Left ventricle myocardium inferior (tissue), 1 donor: ENCODE results near the gene DEK. TPM values are rescaled to one million over a fixed set of nuclear protein-coding genes. Genes with fewer than 3 reads are reported as not detected.

Source experiments
- DNase-seq: peaks from one replicate; pipeline ENCODE4 v3.0.0-alpha.2; 2020
- H3K27ac ChIP-seq: fragments of 200-600 bp; replicated peaks from 2 replicates; pipeline ENCODE4 v1.8.0; 2021
- H3K27me3 ChIP-seq: fragments of 200-600 bp; 2 replicates; pipeline ENCODE4 v1.8.0; 2021; ENCODE audit warnings: low read depth
- H3K36me3 ChIP-seq: fragments of 200-600 bp; 2 replicates; pipeline ENCODE4 v1.8.0; 2021
- H3K4me1 ChIP-seq: fragments of 200-600 bp; 2 replicates; pipeline ENCODE4 v1.8.0; 2021
- H3K4me3 ChIP-seq: fragments of 200-600 bp; 2 replicates; pipeline ENCODE4 v1.8.0; 2021; ENCODE audit warnings: mild to moderate bottlenecking, moderate library complexity
- H3K9me3 ChIP-seq: fragments of 200-600 bp; replicated peaks from 2 replicates; pipeline ENCODE4 v1.8.0; 2021
- intact Hi-C: fragments of 100-400 bp; cut with micrococcal nuclease; formaldehyde crosslinking; loops from one replicate; pipeline ENCODE4 v1.11.0; 2022
- total RNA-seq: library from RNA; stranded (reverse); fragmentation: NEBNext Ultra II Directional; extraction: Animal tissue kit (Norgen Biotek cat#: 25700); gene quantifications from one replicate; pipeline ENCODE4 v1.2.1, GENCODE V29; 2021
- TF ChIP-seq, protein P1 (sequence below): fragments of 200-600 bp; IDR thresholded peaks from 2 replicates; pipeline ENCODE4 v1.8.0; 2021; ENCODE audit warnings: antibody characterized with exemption, mild to moderate bottlenecking, borderline replicate concordance
- donor health status: DM: no; HTN: yes; CAD: no; lungs with severe emphysema.

The DEK gene
- total RNA-seq, 1 donor from 2014 or later: 54.0 TPM

DNA sequence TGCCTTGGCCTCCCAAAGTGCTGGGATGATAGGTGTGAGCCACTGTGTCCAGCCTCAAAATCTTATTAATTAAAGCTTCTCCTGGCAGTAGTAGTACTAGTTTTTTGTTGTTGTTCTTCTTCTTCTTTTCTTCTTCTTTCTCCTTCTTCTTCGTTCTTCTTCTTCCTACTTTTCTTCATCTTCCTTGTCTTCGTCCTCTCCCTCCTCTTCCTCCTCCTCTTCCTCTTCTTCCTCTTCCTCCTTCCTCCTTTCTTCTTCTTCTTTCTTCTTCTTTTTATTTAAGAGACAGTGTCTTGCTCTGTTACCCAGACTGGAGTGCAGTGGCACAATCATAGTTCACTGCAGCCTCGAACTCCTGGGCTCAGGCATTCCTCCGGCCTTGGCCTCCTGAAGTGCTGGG, 17.2 kb upstream of the DEK start:
- Histone ChIP-seq H3K4me1 (peaks cover 11% of the 10 kb centered on the region), H3K27me3 (peaks cover 77% of the 10 kb centered on the region), H3K4me3 (no peak overlapping the region), H3K27ac (no peak overlapping the region), H3K36me3 (no peaks in the 10 kb centered on the region), H3K9me3 (no peaks in the 10 kb centered on the region)
- no peak for DNase-seq
- TF ChIP-seq, protein P1, sequence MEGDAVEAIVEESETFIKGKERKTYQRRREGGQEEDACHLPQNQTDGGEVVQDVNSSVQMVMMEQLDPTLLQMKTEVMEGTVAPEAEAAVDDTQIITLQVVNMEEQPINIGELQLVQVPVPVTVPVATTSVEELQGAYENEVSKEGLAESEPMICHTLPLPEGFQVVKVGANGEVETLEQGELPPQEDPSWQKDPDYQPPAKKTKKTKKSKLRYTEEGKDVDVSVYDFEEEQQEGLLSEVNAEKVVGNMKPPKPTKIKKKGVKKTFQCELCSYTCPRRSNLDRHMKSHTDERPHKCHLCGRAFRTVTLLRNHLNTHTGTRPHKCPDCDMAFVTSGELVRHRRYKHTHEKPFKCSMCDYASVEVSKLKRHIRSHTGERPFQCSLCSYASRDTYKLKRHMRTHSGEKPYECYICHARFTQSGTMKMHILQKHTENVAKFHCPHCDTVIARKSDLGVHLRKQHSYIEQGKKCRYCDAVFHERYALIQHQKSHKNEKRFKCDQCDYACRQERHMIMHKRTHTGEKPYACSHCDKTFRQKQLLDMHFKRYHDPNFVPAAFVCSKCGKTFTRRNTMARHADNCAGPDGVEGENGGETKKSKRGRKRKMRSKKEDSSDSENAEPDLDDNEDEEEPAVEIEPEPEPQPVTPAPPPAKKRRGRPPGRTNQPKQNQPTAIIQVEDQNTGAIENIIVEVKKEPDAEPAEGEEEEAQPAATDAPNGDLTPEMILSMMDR: no peak
- intact Hi-C loops: no loop called here

DNA sequence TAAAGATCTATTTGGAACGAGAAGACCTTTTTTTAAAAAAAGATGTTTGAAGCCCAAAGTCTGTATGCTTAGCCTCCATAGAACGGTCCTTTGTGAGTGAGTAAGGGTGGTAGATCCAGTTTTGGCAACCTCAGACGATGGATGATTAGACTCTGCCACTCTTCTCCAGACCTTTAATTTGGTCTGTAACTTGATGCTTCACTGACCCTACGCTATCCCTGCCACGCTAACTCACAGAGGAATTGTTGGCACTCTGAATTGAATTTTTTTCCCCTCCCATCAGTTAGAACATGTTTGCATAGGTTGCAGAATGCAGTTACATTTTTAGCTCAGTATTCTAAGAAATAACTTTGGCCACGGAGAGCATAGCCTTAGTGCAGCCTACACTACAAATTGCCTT, 15.8 kb upstream of the DEK start:
- Histone ChIP-seq H3K9me3 (no peaks in the 10 kb centered on the region), H3K36me3 (no peaks in the 10 kb centered on the region), H3K27me3 (peaks cover 83% of the 10 kb centered on the region), H3K4me3 (no peak overlapping the region), H3K4me1 (peaks cover 11% of the 10 kb centered on the region), H3K27ac (no peak overlapping the region)
- intact Hi-C loops: no loop called here
- DNase-seq: no peak
- TF ChIP-seq, protein P1: no peak

DNA sequence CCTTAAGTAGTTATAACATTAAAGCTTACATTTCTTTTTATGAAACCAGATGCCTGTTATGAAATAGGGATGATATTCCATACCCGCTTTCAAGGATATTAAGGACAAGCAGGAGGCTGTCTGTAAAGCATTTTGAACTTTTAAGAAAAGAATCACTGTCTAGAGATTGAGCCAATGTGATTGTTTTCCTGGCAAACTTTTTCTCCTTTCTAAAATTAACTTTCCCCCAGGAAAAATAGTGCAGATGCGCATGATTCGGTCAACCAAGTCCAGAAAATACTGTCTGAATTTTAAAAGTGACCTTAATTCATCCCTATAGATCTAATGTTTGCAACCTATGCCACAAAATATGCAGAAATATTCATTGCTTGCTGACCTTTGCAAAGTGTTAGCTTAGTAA, 15.1 kb upstream of the DEK start:
- no peak overlapping the region for H3K27ac ChIP-seq
- H3K27me3 ChIP-seq: peaks cover 88% of the 10 kb centered on the region
- no peaks in the 10 kb centered on the region for H3K9me3 ChIP-seq
- H3K4me1 ChIP-seq: peaks cover 11% of the 10 kb centered on the region
- DNase-seq: no peak
- intact Hi-C loops: no loop called here
- TF ChIP-seq, protein P1: no peak
- H3K36me3 ChIP-seq: no peaks in the 10 kb centered on the region
- H3K4me3 ChIP-seq: no peak overlapping the region

DNA sequence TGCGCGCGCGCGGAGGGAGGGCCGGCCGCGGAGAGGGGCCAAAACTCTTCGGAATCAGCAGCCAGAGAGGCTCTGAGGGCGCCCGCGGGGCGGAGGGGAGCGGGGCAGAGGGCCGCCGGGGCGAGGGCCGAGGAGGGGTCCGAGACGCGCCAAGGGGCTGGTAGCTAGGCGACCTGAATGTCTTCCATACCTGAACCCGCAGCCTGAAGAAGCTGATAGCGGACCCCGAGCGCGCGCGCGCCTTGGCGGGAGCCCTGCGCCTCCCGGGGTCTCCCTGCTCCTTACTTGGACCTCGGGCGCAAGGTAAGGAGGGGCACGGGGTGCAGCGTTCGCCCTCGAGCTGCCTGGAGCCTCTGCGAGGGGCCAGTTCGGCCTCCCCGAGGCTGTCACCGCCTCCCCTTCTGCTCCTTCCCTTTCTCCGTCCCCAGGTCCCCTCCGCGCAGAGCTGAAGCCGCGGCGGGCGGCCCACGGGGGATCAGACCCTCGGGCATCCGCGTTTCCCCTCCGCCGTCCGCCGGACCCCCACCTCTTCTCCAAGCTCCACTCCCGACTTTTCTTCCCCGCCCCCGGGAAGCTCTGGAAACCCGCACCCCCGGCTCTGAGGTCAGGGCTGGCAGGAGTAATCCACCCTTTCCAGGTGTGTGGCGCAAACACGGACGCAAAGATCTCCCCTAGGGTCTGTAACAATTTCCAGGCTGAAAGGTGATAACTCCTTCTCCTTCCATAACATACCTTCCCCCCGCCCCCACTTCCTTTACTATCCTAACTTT, 13.1 kb upstream of the DEK start:
- Histone ChIP-seq H3K9me3 (no peaks in the 10 kb centered on the region), H3K27me3 (peaks cover 79% of the 10 kb centered on the region), H3K27ac (no peak overlapping the region), H3K4me3 (peak overlapping the region; percentile 67), H3K36me3 (no peaks in the 10 kb centered on the region), H3K4me1 (peaks cover 11% of the 10 kb centered on the region)
- DNase-seq: no peak
- TF ChIP-seq, protein P1: no peak
- intact Hi-C loops: no loop called here

DNA sequence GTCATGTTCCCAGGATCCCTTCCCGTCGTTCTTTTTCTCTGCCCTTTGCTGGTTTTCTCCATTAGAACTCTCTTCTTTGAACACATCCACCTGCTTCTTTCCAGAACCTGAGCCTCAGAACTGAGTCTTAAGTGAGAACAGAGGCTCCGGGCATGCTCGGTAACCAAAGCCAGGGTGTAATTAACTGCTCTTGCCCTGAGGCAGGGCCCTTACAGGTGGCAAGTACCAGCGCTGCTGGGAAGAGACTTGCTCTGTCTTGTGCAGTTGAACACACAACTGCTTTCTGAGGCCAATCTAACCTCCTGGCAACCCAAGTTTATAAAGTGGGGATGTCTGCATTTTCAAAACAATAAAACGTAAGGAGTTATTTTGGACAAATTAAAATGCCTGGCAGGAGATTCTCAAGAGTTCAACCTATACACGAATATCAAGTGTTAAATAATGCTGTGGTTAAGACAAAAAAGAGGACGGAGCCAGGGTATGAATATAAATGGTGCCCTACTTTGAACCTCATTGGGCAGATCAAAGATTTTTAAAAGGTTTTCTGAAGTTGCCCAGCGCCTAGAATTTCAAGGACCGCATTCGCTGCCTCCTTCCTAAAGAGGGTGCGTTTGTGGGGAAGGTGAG, 12.4 kb upstream of the DEK start:
- Histone ChIP-seq H3K9me3 (no peaks in the 10 kb centered on the region), H3K27ac (no peak overlapping the region), H3K4me3 (peak overlapping the region; percentile 67), H3K36me3 (no peaks in the 10 kb centered on the region), H3K27me3 (peaks cover 72% of the 10 kb centered on the region), H3K4me1 (peaks cover 11% of the 10 kb centered on the region)
- intact Hi-C loops: no loop called here
- no peak for DNase-seq
- TF ChIP-seq, protein P1: no peak
